Endothelial cell of umbilical vein (primary cell): ENCODE data around the gene TSPAN15. TPM values are rescaled to one million over a fixed set of nuclear protein-coding genes. Genes with fewer than 3 reads are reported as not detected.

Source experiments
- BruUV-seq: library from RNA; stranded (reverse); fragments of 400-500 nt; replicated peaks from 2 replicates; lab custom pipeline; 2021; lab: Mats Ljungman, UMichigan
- CTCF ChIA-PET: fragments of 300-600, 350-600 bp; sonication (Branson Sonifier 250); formaldehyde crosslinking; loops from one replicate; lab custom pipeline; 2021; ENCODE audit warnings: antibody characterized with exemption, inconsistent platforms; lab: Charles Lee
- POLR2A ChIA-PET: fragments of 300-600, 350-600 bp; sonication (Branson Sonifier 250); formaldehyde crosslinking; loops from one replicate; lab custom pipeline; 2021; ENCODE audit warnings: antibody characterized with exemption, inconsistent platforms; lab: Charles Lee
- DNase-seq: peaks from one replicate; pipeline ENCODE4 v3.0.0-alpha.2; 2011; ENCODE audit warnings: low read depth, low spot score
- FAIRE-seq: peaks from 2 replicates; lab custom pipeline; 2011; peaks lifted over from hg19 to GRCh38; lab: Jason Lieb, UNC
- H2AFZ ChIP-seq: 2 replicates; pipeline ENCODE4 v1.6.0; 2012; ENCODE audit warnings: low read depth, low read length, control low read depth, inconsistent platforms
- H3K27ac ChIP-seq: 2 replicates; pipeline ENCODE4 v1.5.1; 2011; ENCODE audit warnings: low read depth, mild to moderate bottlenecking, control low read depth, low read length, moderate library complexity; ENCODE audit not compliant: insufficient read depth
- H3K27me3 ChIP-seq, 2 experiments: 2 replicates each; pipeline versions ENCODE4 v1.6.0 to v1.6.1; 2011; ENCODE audit warnings: low read length in 2 of 2, mixed read lengths in 1 of 2; ENCODE audit not compliant: control insufficient read depth in 2 of 2, insufficient read depth in 2 of 2
- H3K36me3 ChIP-seq, 2 experiments: 2 replicates in 1 of 2; 3 replicates in 1 of 2; pipeline ENCODE4 v1.5.1; 2011; ENCODE audit warnings: low read length in 2 of 2, mild to moderate bottlenecking in 1 of 2, moderate library complexity in 1 of 2; ENCODE audit not compliant: control insufficient read depth in 2 of 2, insufficient read depth in 2 of 2; ENCODE audit errors: extremely low read depth in 1 of 2
- H3K4me1 ChIP-seq: 3 replicates; pipeline ENCODE4 v1.5.1; 2011; ENCODE audit warnings: mild to moderate bottlenecking, low read length; ENCODE audit not compliant: control insufficient read depth, insufficient read depth; ENCODE audit errors: extremely low read depth
- H3K4me2 ChIP-seq: 2 replicates; pipeline ENCODE4 v1.6.1; 2011; ENCODE audit warnings: low read length, control low read depth, mixed read lengths; ENCODE audit not compliant: insufficient read depth
- H3K4me3 ChIP-seq, 3 experiments: fragments of 200-600 bp in 1 of 3; sonication (generic), shearing (Covaris generic) in 1 of 3; replicated peaks in 1 of 3; 2 replicates each; pipeline ENCODE4 v1.5.1; 2011 to 2016; ENCODE audit warnings: control low read depth in 3 of 3, low read length in 3 of 3, mild to moderate bottlenecking in 2 of 3, inconsistent platforms in 1 of 3, low read depth in 1 of 3, moderate library complexity in 1 of 3; ENCODE audit not compliant: insufficient read depth in 1 of 3
- H3K79me2 ChIP-seq: 2 replicates; pipeline ENCODE4 v1.6.0; 2012; ENCODE audit warnings: low read length, inconsistent platforms; ENCODE audit not compliant: control insufficient read depth, insufficient read depth
- H3K9ac ChIP-seq: replicated peaks from 2 replicates; pipeline ENCODE3; 2011; ENCODE audit warnings: low read length, control low read depth; ENCODE audit not compliant: insufficient read depth; ENCODE audit errors: extremely low read depth
- H3K9me1 ChIP-seq: replicated peaks from 3 replicates; pipeline ENCODE4 v1.6.0; 2011; ENCODE audit warnings: mild to moderate bottlenecking, low read length; ENCODE audit not compliant: control insufficient read depth, insufficient read depth; ENCODE audit errors: extremely low read depth
- H3K9me3 ChIP-seq: replicated peaks from 2 replicates; pipeline ENCODE4 v1.5.1; 2012; ENCODE audit warnings: low read length, inconsistent platforms; ENCODE audit not compliant: control insufficient read depth, insufficient read depth
- H4K20me1 ChIP-seq: replicated peaks from 2 replicates; pipeline ENCODE3; 2011; ENCODE audit warnings: mild to moderate bottlenecking, low read length; ENCODE audit not compliant: control insufficient read depth, insufficient read depth; ENCODE audit errors: extremely low read depth
- EZH2 ChIP-seq: IDR thresholded peaks from 2 replicates; pipeline ENCODE4 v1.6.1; 2012; ENCODE audit warnings: borderline replicate concordance, low read depth, mild to moderate bottlenecking, moderate library complexity, low read length, inconsistent platforms; ENCODE audit not compliant: severe bottlenecking
- FOS ChIP-seq: IDR thresholded peaks from 2 replicates; pipeline ENCODE4 v1.6.1; 2011; ENCODE audit warnings: mild to moderate bottlenecking, low read length, moderate library complexity, borderline replicate concordance; ENCODE audit not compliant: insufficient read depth
- GATA2 ChIP-seq: IDR thresholded peaks from 2 replicates; pipeline ENCODE4 v1.7.0; 2011; ENCODE audit warnings: low read depth, mild to moderate bottlenecking, moderate library complexity, mixed read lengths, low read length; ENCODE audit not compliant: insufficient read length, insufficient read depth
- JUN ChIP-seq: IDR thresholded peaks from 2 replicates; pipeline ENCODE4 v1.6.1; 2011; ENCODE audit warnings: borderline replicate concordance, low read depth; ENCODE audit not compliant: insufficient read length, insufficient read depth
- MYC ChIP-seq: IDR thresholded peaks from one replicate; pipeline ENCODE4 v1.6.1; 2011; ENCODE audit warnings: mild to moderate bottlenecking, low read depth, low read length
- POLR2A ChIP-seq: IDR thresholded peaks from 2 replicates; pipeline ENCODE4 v1.6.1; 2012; ENCODE audit warnings: low read depth, mild to moderate bottlenecking, control low read depth, low read length
- POLR2AphosphoS5 ChIP-seq: IDR thresholded peaks from 2 replicates; pipeline ENCODE4 v1.6.1; 2012; ENCODE audit warnings: low read depth, mild to moderate bottlenecking, control low read depth, low read length, moderate library complexity; ENCODE audit not compliant: insufficient read depth
- dilution Hi-C: fragments of 300-500 bp; cut with MboI; formaldehyde crosslinking; loops from one replicate; pipeline ENCODE4 v1.15.0; 2019; ENCODE audit warnings: low sequenced_read_pairs; ENCODE audit not compliant: extremely low pct_ligation_motif_present
- intact Hi-C: fragments of 100-400 bp; cut with micrococcal nuclease; formaldehyde crosslinking; loops from one replicate; pipeline ENCODE4 v1.10.0; 2022
- polyA plus RNA-seq, 4 experiments: library from polyadenylated mRNA; depleted of rRNA in 3 of 4; stranded (reverse) in 3 of 4; unstranded in 1 of 4; fragments of >200 nt; gene quantifications; 2 replicates each; pipeline versions ENCODE4 v1.2.1 to v1.2.3, GENCODE V29; 2011 to 2012; ENCODE audit warnings: missing spikeins in 1 of 4
- total RNA-seq: library from RNA; stranded (reverse); gene quantifications from 2 replicates; pipeline ENCODE4 v1.2.3, GENCODE V29; 2021
- TF ChIP-seq, protein P1 (sequence below), 2 donors: IDR thresholded peaks; 1 replicate in 1 of 2; 2 replicates in 1 of 2; pipeline ENCODE4 v1.5.1; 2011; ENCODE audit warnings: low read length in 2 of 2, mild to moderate bottlenecking in 2 of 2, moderate library complexity in 2 of 2, control low read depth in 1 of 2, inconsistent platforms in 1 of 2, low read depth in 1 of 2; ENCODE audit not compliant: insufficient read depth in 1 of 2; ENCODE audit errors: extremely low read depth in 1 of 2
- TF ChIP-seq, protein P2 (sequence below): IDR thresholded peaks from 2 replicates; pipeline ENCODE4 v1.6.1; 2011; ENCODE audit not compliant: insufficient read depth, insufficient read length

The TSPAN15 gene
- total and polyA plus RNA-seq, 2 donors (not counting 3 experiments of a cell fraction or from before 2014, with no cell fraction given), result 78.4 to 189 TPM

DNA sequence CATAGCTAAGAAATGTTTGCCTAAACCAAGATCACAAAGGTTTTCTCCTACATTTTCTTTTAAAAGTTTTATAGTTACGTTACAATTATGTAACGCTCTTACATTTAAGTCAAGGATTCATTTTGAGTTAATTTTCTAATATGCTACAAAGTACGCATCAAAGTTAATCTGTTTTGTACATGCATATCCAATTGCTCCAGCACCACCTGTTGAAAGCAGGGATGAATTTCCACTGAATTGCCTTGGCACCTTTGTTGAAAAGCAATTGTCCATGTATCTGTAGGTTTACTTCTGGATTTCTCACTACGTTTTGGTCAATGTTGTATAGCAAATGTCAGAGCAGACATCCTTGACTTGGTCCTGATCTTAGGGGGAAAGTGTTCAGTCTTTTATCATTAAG lies 62.4 kb downstream of the TSPAN15 start:
- Histone ChIP-seq H3K4me1 (no peaks in the 10 kb centered on the region), H3K4me2 (no peak overlapping the region), H3K9me3 (no peaks in the 10 kb centered on the region), H3K79me2 (no peaks in the 10 kb centered on the region), H3K9me1 (no peaks in the 10 kb centered on the region), H2AFZ (no peak overlapping the region), H3K36me3 (no peaks in the 10 kb centered on the region), H3K27me3 (no peaks in the 10 kb centered on the region), H3K4me3 (no peak overlapping the region), H3K9ac (no peak overlapping the region), H4K20me1 (no peaks in the 10 kb centered on the region), H3K27ac (no peak overlapping the region)
- TF ChIP-seq, protein P1, sequence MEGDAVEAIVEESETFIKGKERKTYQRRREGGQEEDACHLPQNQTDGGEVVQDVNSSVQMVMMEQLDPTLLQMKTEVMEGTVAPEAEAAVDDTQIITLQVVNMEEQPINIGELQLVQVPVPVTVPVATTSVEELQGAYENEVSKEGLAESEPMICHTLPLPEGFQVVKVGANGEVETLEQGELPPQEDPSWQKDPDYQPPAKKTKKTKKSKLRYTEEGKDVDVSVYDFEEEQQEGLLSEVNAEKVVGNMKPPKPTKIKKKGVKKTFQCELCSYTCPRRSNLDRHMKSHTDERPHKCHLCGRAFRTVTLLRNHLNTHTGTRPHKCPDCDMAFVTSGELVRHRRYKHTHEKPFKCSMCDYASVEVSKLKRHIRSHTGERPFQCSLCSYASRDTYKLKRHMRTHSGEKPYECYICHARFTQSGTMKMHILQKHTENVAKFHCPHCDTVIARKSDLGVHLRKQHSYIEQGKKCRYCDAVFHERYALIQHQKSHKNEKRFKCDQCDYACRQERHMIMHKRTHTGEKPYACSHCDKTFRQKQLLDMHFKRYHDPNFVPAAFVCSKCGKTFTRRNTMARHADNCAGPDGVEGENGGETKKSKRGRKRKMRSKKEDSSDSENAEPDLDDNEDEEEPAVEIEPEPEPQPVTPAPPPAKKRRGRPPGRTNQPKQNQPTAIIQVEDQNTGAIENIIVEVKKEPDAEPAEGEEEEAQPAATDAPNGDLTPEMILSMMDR (IDR thresholded peaks at IDR 0.05; ENCODE audit: extremely low read depth in 1 of 2, insufficient read depth in 1 of 2, low read depth in 1 of 2, low read length in 2 of 2), result no peak
- TF ChIP-seq POLR2A (no peak), POLR2AphosphoS5 (no peak), MYC (no peak), EZH2 (no peak), GATA2 (no peak), JUN (no peak), FOS (no peak)
- TF ChIP-seq, protein P2, sequence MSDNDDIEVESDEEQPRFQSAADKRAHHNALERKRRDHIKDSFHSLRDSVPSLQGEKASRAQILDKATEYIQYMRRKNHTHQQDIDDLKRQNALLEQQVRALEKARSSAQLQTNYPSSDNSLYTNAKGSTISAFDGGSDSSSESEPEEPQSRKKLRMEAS, result no peak
- CTCF ChIA-PET, result interaction anchor here (1.6 to 7.3 kb wide), 6 partner anchors 28 to 126 kb away, joined by 3 to 276 read pairs (median 11); no protein-coding TSS in a partner anchor
- DNase-seq (no peak), FAIRE-seq (no peak)
- no TSS peak for BruUV-seq
- dilution Hi-C loops (no loop called here), intact Hi-C loops (no loop called here)
- POLR2A ChIA-PET, result no interaction called here
